ENCODE measurements around the gene LGR6.

LGR6 gene

GRCh38 chr1:202320081-202320405, 126.4 kb downstream of the LGR6 start:
- no peak for TF ChIP-seq CTCF (conservative IDR thresholded peaks at IDR 0.05; ENCODE audit: low read length)
- no peak for DNase-seq (ENCODE audit: low read depth)
- no peak overlapping the region for H3K4me3 ChIP-seq (ENCODE audit: low read length)

- H3K4me3 ChIP-seq (ENCODE audit: low read length), result no peak overlapping the region
- no peak for TF ChIP-seq CTCF (conservative IDR thresholded peaks at IDR 0.05; ENCODE audit: low read length)
- DNase-seq (ENCODE audit: low read depth), result no peak
Measured at GRCh38 chr1:202323731-202324130, 130.1 kb downstream of the LGR6 start.

GRCh38 chr1:202324646-202325045, 131.0 kb downstream of the LGR6 start:
- TF ChIP-seq CTCF (conservative IDR thresholded peaks at IDR 0.05; ENCODE audit: low read length), result no peak
- no peak overlapping the region for H3K4me3 ChIP-seq (ENCODE audit: low read length)
- no peak for DNase-seq (ENCODE audit: low read depth)

GRCh38 chr1:202329891-202330290, 136.3 kb downstream of the LGR6 start:
- DNase-seq (ENCODE audit: low read depth), result no peak
- TF ChIP-seq CTCF (conservative IDR thresholded peaks at IDR 0.05; ENCODE audit: low read length), result no peak

GRCh38 chr1:202333861-202334260, 140.3 kb downstream of the LGR6 start:
- DNase-seq (ENCODE audit: low read depth), result no peak
- no peak overlapping the region for H3K4me3 ChIP-seq (ENCODE audit: low read length)
- TF ChIP-seq CTCF (conservative IDR thresholded peaks at IDR 0.05; ENCODE audit: low read length), result no peak

More at GRCh38 chr1:202329891-202330290, 136.3 kb downstream of the LGR6 start:
- no peak overlapping the region for H3K4me3 ChIP-seq (ENCODE audit: low read length)

- TF ChIP-seq CTCF (conservative IDR thresholded peaks at IDR 0.05; ENCODE audit: low read length), result peak; percentile 82
- H3K4me3 ChIP-seq (ENCODE audit: low read length), result no peak overlapping the region
- DNase-seq (ENCODE audit: low read depth), result peak; percentile 46
Measured at GRCh38 chr1:202343652-202344349, 150.2 kb downstream of the LGR6 start.

- H3K4me3 ChIP-seq (ENCODE audit: low read length), result no peak overlapping the region
- no peak for TF ChIP-seq CTCF (conservative IDR thresholded peaks at IDR 0.05; ENCODE audit: low read length)
Measured at GRCh38 chr1:202348005-202348508, 154.5 kb downstream of the LGR6 start.

More at GRCh38 chr1:202348005-202348508, 154.5 kb downstream of the LGR6 start:
- no peak for DNase-seq (ENCODE audit: low read depth)

Measured in AG10803 (cell line).